ENCODE results near the gene CBX6. TPM values are rescaled to one million over a fixed set of nuclear protein-coding genes. Genes with fewer than 3 reads are reported as not detected.

Gene CBX6
- total and polyA plus RNA-seq, 2 of the 8 experiments (the other 6 are each of a cell fraction or from before 2014, with no cell fraction given): 10.6 to 27.5 TPM

GRCh38 chr22:38819387-38819940, 52.6 kb downstream of the CBX6 start (continued):
- no peak for TF ChIP-seq BRCA1 (IDR thresholded peaks at IDR 0.05; ENCODE audit: low read depth, low read length)
- TF ChIP-seq CTCF (IDR thresholded peaks at IDR 0.05; ENCODE audit: control extremely low read depth in 1 of 3, insufficient read depth in 1 of 3, low read depth in 1 of 3, low read length in 3 of 3): no peak
- TF ChIP-seq HDAC2 (IDR thresholded peaks at IDR 0.05; ENCODE audit: borderline replicate concordance in 1 of 2, low read depth in 2 of 2, low read length in 2 of 2): no peak
- no peak for TF ChIP-seq RFX5 (IDR thresholded peaks at IDR 0.05; ENCODE audit: borderline replicate concordance, low read depth, low read length)
